ENCODE data around the gene UBE2G1.
"Not testable (repeated sequence)": the region's sequence is repeated elsewhere in the genome, so short reads cannot be mapped to it uniquely, and the experiment has no call there.

The UBE2G1 gene

GRCh38 chr17:4369557-4370230 is 3.2 kb upstream of the UBE2G1 start:
- Histone ChIP-seq H3K36me3 (ENCODE audit: control insufficient read depth, insufficient read depth, low read length, severe bottlenecking) (no peaks in the 10 kb centered on the region), H3K9me3 (ENCODE audit: control insufficient read depth, low read length) (no peaks in the 10 kb centered on the region), H3K4me1 (ENCODE audit: control insufficient read depth, insufficient read depth, low read length) (peaks cover 4% of the 10 kb centered on the region), H3K27me3 (replicated peaks; ENCODE audit: control insufficient read depth, insufficient read depth, low read length) (no peaks in the 10 kb centered on the region), H3K4me3 (ENCODE audit: low read length) (no peak overlapping the region), H3K9ac (ENCODE audit: low read length) (no peak overlapping the region)
- no peak for DNase-seq (ENCODE audit: low read depth)

- H3K4me1 ChIP-seq (ENCODE audit: control insufficient read depth, insufficient read depth, low read length), result peaks cover 7% of the 10 kb centered on the region
- no peaks in the 10 kb centered on the region for H3K36me3 ChIP-seq (ENCODE audit: control insufficient read depth, insufficient read depth, low read length, severe bottlenecking)
- H3K27me3 ChIP-seq (replicated peaks; ENCODE audit: control insufficient read depth, insufficient read depth, low read length), result no peaks in the 10 kb centered on the region
- no peaks in the 10 kb centered on the region for H3K9me3 ChIP-seq (ENCODE audit: control insufficient read depth, low read length)
- DNase-seq (ENCODE audit: low read depth), result no peak
- no peak overlapping the region for H3K9ac ChIP-seq (ENCODE audit: low read length)
- H3K4me3 ChIP-seq (ENCODE audit: low read length), result no peak overlapping the region
Measured at GRCh38 chr17:4368341-4368740, 1.9 kb upstream of the UBE2G1 start.

- H3K27me3 ChIP-seq (replicated peaks; ENCODE audit: control insufficient read depth, insufficient read depth, low read length); H3K36me3 ChIP-seq (ENCODE audit: control insufficient read depth, insufficient read depth, low read length, severe bottlenecking); H3K9me3 ChIP-seq (ENCODE audit: control insufficient read depth, low read length); DNase-seq (ENCODE audit: low read depth): not testable (repeated sequence)
- Histone ChIP-seq H3K9ac (ENCODE audit: low read length) (peak overlapping the region; percentile 78), H3K4me3 (ENCODE audit: low read length) (peak overlapping the region; percentile 79), H3K4me1 (ENCODE audit: control insufficient read depth, insufficient read depth, low read length) (peaks cover 12% of the 10 kb centered on the region)
Measured at GRCh38 chr17:4367177-4367576, 702 bp upstream of the UBE2G1 start.

GRCh38 chr17:4365628-4366326 is 698 bp downstream of the UBE2G1 start:
- Histone ChIP-seq H3K27me3 (replicated peaks; ENCODE audit: control insufficient read depth, insufficient read depth, low read length) (no peaks in the 10 kb centered on the region), H3K9ac (ENCODE audit: low read length) (peak overlapping the region; percentile 96), H3K4me1 (ENCODE audit: control insufficient read depth, insufficient read depth, low read length) (peaks cover 16% of the 10 kb centered on the region), H3K4me3 (ENCODE audit: low read length) (peak overlapping the region; percentile 86), H3K9me3 (ENCODE audit: control insufficient read depth, low read length) (no peaks in the 10 kb centered on the region), H3K36me3 (ENCODE audit: control insufficient read depth, insufficient read depth, low read length, severe bottlenecking) (no peaks in the 10 kb centered on the region)
- DNase-seq (ENCODE audit: low read depth), result peak; percentile 66

GRCh38 chr17:4365103-4365627 is 1.3 kb downstream of the UBE2G1 start:
- no peaks in the 10 kb centered on the region for H3K36me3 ChIP-seq (ENCODE audit: control insufficient read depth, insufficient read depth, low read length, severe bottlenecking)
- H3K4me1 ChIP-seq (ENCODE audit: control insufficient read depth, insufficient read depth, low read length), result peaks cover 16% of the 10 kb centered on the region
- no peaks in the 10 kb centered on the region for H3K27me3 ChIP-seq (replicated peaks; ENCODE audit: control insufficient read depth, insufficient read depth, low read length)
- peak overlapping the region; percentile 86 for H3K4me3 ChIP-seq (ENCODE audit: low read length)
- peak; percentile 96 for DNase-seq (ENCODE audit: low read depth)
- H3K9ac ChIP-seq (ENCODE audit: low read length), result peak overlapping the region; percentile 96
- H3K9me3 ChIP-seq (ENCODE audit: control insufficient read depth, low read length), result no peaks in the 10 kb centered on the region

GRCh38 chr17:4364622-4365041 is 1.8 kb downstream of the UBE2G1 start:
- DNase-seq (ENCODE audit: low read depth), result no peak
- Histone ChIP-seq H3K4me3 (ENCODE audit: low read length) (peak overlapping the region; percentile 86), H3K4me1 (ENCODE audit: control insufficient read depth, insufficient read depth, low read length) (peaks cover 16% of the 10 kb centered on the region), H3K36me3 (ENCODE audit: control insufficient read depth, insufficient read depth, low read length, severe bottlenecking) (no peaks in the 10 kb centered on the region), H3K27me3 (replicated peaks; ENCODE audit: control insufficient read depth, insufficient read depth, low read length) (no peaks in the 10 kb centered on the region), H3K9ac (ENCODE audit: low read length) (peak overlapping the region; percentile 96), H3K9me3 (ENCODE audit: control insufficient read depth, low read length) (no peaks in the 10 kb centered on the region)

- H3K4me1 ChIP-seq (ENCODE audit: control insufficient read depth, insufficient read depth, low read length), result peaks cover 15% of the 10 kb centered on the region
- DNase-seq (ENCODE audit: low read depth), result peak; percentile 17
Measured at GRCh38 chr17:4362141-4362540, 4.3 kb downstream of the UBE2G1 start.

GRCh38 chr17:4358154-4358553 is 8.3 kb downstream of the UBE2G1 start:
- H3K9me3 ChIP-seq (ENCODE audit: control insufficient read depth, low read length), result no peaks in the 10 kb centered on the region

More at GRCh38 chr17:4362141-4362540, 4.3 kb downstream of the UBE2G1 start:
- Histone ChIP-seq H3K9ac (ENCODE audit: low read length) (no peak overlapping the region), H3K27me3 (replicated peaks; ENCODE audit: control insufficient read depth, insufficient read depth, low read length) (no peaks in the 10 kb centered on the region), H3K36me3 (ENCODE audit: control insufficient read depth, insufficient read depth, low read length, severe bottlenecking) (no peaks in the 10 kb centered on the region), H3K4me3 (ENCODE audit: low read length) (no peak overlapping the region), H3K9me3 (ENCODE audit: control insufficient read depth, low read length) (no peaks in the 10 kb centered on the region)

GRCh38 chr17:4357671-4358070 is 8.8 kb downstream of the UBE2G1 start:
- Histone ChIP-seq H3K9ac (ENCODE audit: low read length) (no peak overlapping the region), H3K4me3 (ENCODE audit: low read length) (no peak overlapping the region), H3K27me3 (replicated peaks; ENCODE audit: control insufficient read depth, insufficient read depth, low read length) (no peaks in the 10 kb centered on the region), H3K9me3 (ENCODE audit: control insufficient read depth, low read length) (no peaks in the 10 kb centered on the region), H3K36me3 (ENCODE audit: control insufficient read depth, insufficient read depth, low read length, severe bottlenecking) (no peaks in the 10 kb centered on the region), H3K4me1 (ENCODE audit: control insufficient read depth, insufficient read depth, low read length) (peaks cover 18% of the 10 kb centered on the region)
- DNase-seq (ENCODE audit: low read depth), result no peak

More at GRCh38 chr17:4358154-4358553, 8.3 kb downstream of the UBE2G1 start:
- no peak overlapping the region for H3K4me3 ChIP-seq (ENCODE audit: low read length)
- peaks cover 18% of the 10 kb centered on the region for H3K4me1 ChIP-seq (ENCODE audit: control insufficient read depth, insufficient read depth, low read length)
- no peak overlapping the region for H3K9ac ChIP-seq (ENCODE audit: low read length)
- H3K36me3 ChIP-seq (ENCODE audit: control insufficient read depth, insufficient read depth, low read length, severe bottlenecking), result no peaks in the 10 kb centered on the region
- no peaks in the 10 kb centered on the region for H3K27me3 ChIP-seq (replicated peaks; ENCODE audit: control insufficient read depth, insufficient read depth, low read length)
- DNase-seq (ENCODE audit: low read depth), result no peak

GRCh38 chr17:4357030-4357628 is 9.3 kb downstream of the UBE2G1 start:
- no peak for DNase-seq (ENCODE audit: low read depth)

GRCh38 chr17:4354862-4355514 is 11.5 kb downstream of the UBE2G1 start:
- Histone ChIP-seq H3K27me3 (replicated peaks; ENCODE audit: control insufficient read depth, insufficient read depth, low read length) (no peaks in the 10 kb centered on the region), H3K4me1 (ENCODE audit: control insufficient read depth, insufficient read depth, low read length) (peaks cover 17% of the 10 kb centered on the region), H3K9ac (ENCODE audit: low read length) (no peak overlapping the region), H3K36me3 (ENCODE audit: control insufficient read depth, insufficient read depth, low read length, severe bottlenecking) (no peaks in the 10 kb centered on the region), H3K9me3 (ENCODE audit: control insufficient read depth, low read length) (no peaks in the 10 kb centered on the region), H3K4me3 (ENCODE audit: low read length) (no peak overlapping the region)
- DNase-seq (ENCODE audit: low read depth), result no peak

More at GRCh38 chr17:4357030-4357628, 9.3 kb downstream of the UBE2G1 start:
- H3K9me3 ChIP-seq (ENCODE audit: control insufficient read depth, low read length), result no peaks in the 10 kb centered on the region
- H3K4me1 ChIP-seq (ENCODE audit: control insufficient read depth, insufficient read depth, low read length), result peaks cover 13% of the 10 kb centered on the region
- H3K36me3 ChIP-seq (ENCODE audit: control insufficient read depth, insufficient read depth, low read length, severe bottlenecking), result no peaks in the 10 kb centered on the region
- H3K4me3 ChIP-seq (ENCODE audit: low read length), result no peak overlapping the region
- no peak overlapping the region for H3K9ac ChIP-seq (ENCODE audit: low read length)
- no peaks in the 10 kb centered on the region for H3K27me3 ChIP-seq (replicated peaks; ENCODE audit: control insufficient read depth, insufficient read depth, low read length)

Measured in adipocyte (in vitro differentiated cells).